GM19455 (cell line): ENCODE measurements around the gene ASTN2.

ENCODE experiments used
- ATAC-seq: cut with Tn5 transposase; IDR thresholded peaks from one replicate; pipeline ENCODE4 v1.9.1; 2021; ENCODE audit not compliant: unreplicated experiment

The ASTN2 gene

GRCh38 chr9:116380496-116380995 is 1034.3 kb downstream of the ASTN2 start:
- no peak for ATAC-seq

- ATAC-seq, result no peak
These were observed 1035.0 kb downstream of the ASTN2 start for GRCh38 chr9:116379821-116380220.

- no peak for ATAC-seq
These were observed 1036.0 kb downstream of the ASTN2 start for GRCh38 chr9:116378873-116379272.

- ATAC-seq, result no peak
These were observed 1037.6 kb downstream of the ASTN2 start for GRCh38 chr9:116377179-116377798.
